ENCODE results near the gene GBA3.

Gene GBA3

GRCh38 chr4:22677780-22678179 is 15.0 kb upstream of the GBA3 start:
- no peak for TF ChIP-seq CTCF (IDR thresholded peaks at IDR 0.05)

- no peak for TF ChIP-seq CTCF (IDR thresholded peaks at IDR 0.05)
Measured at GRCh38 chr4:22678940-22679854, 13.5 kb upstream of the GBA3 start.

GRCh38 chr4:22680065-22680642 is 12.6 kb upstream of the GBA3 start:
- no peak for TF ChIP-seq CTCF (IDR thresholded peaks at IDR 0.05)

GRCh38 chr4:22683726-22684125 is 9.0 kb upstream of the GBA3 start:
- TF ChIP-seq CTCF (IDR thresholded peaks at IDR 0.05), result no peak

- no peak for TF ChIP-seq CTCF (IDR thresholded peaks at IDR 0.05)
Measured at GRCh38 chr4:22686141-22686540, 6.6 kb upstream of the GBA3 start.

GRCh38 chr4:22688236-22688635 is 4.5 kb upstream of the GBA3 start:
- no peak for TF ChIP-seq CTCF (IDR thresholded peaks at IDR 0.05)

- TF ChIP-seq CTCF (IDR thresholded peaks at IDR 0.05), result no peak
Measured at GRCh38 chr4:22689428-22689827, 3.3 kb upstream of the GBA3 start.
